Lower leg skin (tissue), 4 donors: ENCODE results near the gene PMPCA. TPM values are rescaled to one million over a fixed set of nuclear protein-coding genes. Genes with fewer than 3 reads are reported as not detected.

Experiments
- DNase-seq, 2 donors: peaks; one replicate each; pipeline ENCODE4 v3.0.0-alpha.2; 2019; ENCODE audit warnings: low spot score in 2 of 2
- H3K4me3 ChIP-seq: fragments of 200-600 bp; sonication (generic); 2 replicates; pipeline ENCODE4 v1.5.1; 2017; ENCODE audit warnings: mild to moderate bottlenecking, low read depth; ENCODE audit not compliant: poor library complexity, severe bottlenecking
- POLR2A ChIP-seq, 2 donors: fragments of 450-650 bp; IDR thresholded peaks; one replicate each; pipeline ENCODE4 v1.6.1; 2016 to 2017; ENCODE audit warnings: antibody characterized with exemption in 2 of 2, mild to moderate bottlenecking in 1 of 2, moderate library complexity in 1 of 2
- WGBS, 2 donors: methylation state at CpG; one replicate each; pipeline ENCODE4 v1.1.5; 2018; 5-methylcytosine and 5-hydroxymethylcytosine counted together
- intact Hi-C: fragments of 100-400 bp; cut with DNase I; formaldehyde crosslinking; loops from one replicate; pipeline ENCODE4 v1.15.0; 2023; ENCODE audit warnings: low total_unique reads
- total RNA-seq, 4 donors: library from RNA; depleted of rRNA; stranded (reverse); fragments of >200 nt; gene quantifications; one replicate each; pipeline ENCODE4 v1.1.0, GENCODE V29; 2016
- TF ChIP-seq, protein P1 (sequence below), 3 donors: fragments of 450-650 bp; IDR thresholded peaks; one replicate each; pipeline ENCODE4 v1.5.1; 2016; ENCODE audit warnings: antibody characterized with exemption in 3 of 3, mild to moderate bottlenecking in 3 of 3, moderate library complexity in 2 of 3

The PMPCA gene
- total RNA-seq, 4 donors from 2014 or later, result 35.9 to 59.6 (median 38.1) TPM

DNA sequence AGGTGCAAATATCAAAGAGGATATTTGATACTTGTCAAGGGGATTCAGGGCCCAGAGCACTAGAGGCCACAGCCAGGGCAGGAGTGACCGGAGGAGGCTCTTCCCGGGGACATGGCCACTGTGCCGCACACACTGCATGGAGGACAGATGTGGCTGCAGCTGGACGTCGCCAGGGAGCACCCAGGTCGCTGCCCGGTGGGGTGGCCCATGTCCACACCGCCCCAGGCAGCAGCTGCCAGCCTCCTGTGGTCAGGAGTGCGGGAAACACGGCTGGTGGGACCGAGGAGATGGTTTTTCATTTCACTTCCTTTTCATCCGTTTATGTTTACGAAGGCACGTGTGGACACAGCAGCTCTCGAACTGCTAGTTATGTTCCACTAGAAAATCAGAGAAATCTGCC is 57.3 kb downstream of the PMPCA start:
- no peak for DNase-seq
- H3K4me3 ChIP-seq, result no peak overlapping the region
- WGBS, 2 donors, result 88 to 92% methylated on average over 15 of the region's 15 CpGs
- intact Hi-C loops, result no loop called here
- TF ChIP-seq, protein P1, sequence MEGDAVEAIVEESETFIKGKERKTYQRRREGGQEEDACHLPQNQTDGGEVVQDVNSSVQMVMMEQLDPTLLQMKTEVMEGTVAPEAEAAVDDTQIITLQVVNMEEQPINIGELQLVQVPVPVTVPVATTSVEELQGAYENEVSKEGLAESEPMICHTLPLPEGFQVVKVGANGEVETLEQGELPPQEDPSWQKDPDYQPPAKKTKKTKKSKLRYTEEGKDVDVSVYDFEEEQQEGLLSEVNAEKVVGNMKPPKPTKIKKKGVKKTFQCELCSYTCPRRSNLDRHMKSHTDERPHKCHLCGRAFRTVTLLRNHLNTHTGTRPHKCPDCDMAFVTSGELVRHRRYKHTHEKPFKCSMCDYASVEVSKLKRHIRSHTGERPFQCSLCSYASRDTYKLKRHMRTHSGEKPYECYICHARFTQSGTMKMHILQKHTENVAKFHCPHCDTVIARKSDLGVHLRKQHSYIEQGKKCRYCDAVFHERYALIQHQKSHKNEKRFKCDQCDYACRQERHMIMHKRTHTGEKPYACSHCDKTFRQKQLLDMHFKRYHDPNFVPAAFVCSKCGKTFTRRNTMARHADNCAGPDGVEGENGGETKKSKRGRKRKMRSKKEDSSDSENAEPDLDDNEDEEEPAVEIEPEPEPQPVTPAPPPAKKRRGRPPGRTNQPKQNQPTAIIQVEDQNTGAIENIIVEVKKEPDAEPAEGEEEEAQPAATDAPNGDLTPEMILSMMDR (IDR thresholded peaks at IDR 0.05), result no peak
- no peak for TF ChIP-seq POLR2A (IDR thresholded peaks at IDR 0.05)

DNA sequence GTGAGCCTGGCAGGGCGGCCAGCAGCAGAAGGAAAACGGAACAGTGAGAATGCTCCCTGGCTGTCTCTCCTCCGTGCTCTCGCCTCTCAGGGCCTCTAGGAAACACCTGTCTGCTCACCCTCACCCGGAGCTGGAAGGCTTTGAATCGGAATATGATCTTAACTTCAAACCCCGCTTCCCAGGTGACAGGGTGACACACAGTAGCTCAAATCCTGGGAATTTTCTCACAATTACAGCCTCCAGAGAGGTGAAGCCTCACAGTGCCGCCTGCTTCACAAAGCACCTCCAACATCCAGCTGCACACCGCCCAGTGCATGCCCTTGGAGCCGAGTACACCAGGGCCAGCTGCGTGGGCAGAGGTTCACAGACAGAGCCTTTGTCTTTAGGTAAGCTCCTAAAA is 59.9 kb downstream of the PMPCA start:
- intact Hi-C loops, result no loop called here
- no peak for TF ChIP-seq POLR2A (IDR thresholded peaks at IDR 0.05)
- TF ChIP-seq, protein P1 (IDR thresholded peaks at IDR 0.05), result no peak
- DNase-seq, result no peak
- no peak overlapping the region for H3K4me3 ChIP-seq
- 92 to 94% methylated on average over 11 of the region's 11 CpGs for WGBS, 2 donors

DNA sequence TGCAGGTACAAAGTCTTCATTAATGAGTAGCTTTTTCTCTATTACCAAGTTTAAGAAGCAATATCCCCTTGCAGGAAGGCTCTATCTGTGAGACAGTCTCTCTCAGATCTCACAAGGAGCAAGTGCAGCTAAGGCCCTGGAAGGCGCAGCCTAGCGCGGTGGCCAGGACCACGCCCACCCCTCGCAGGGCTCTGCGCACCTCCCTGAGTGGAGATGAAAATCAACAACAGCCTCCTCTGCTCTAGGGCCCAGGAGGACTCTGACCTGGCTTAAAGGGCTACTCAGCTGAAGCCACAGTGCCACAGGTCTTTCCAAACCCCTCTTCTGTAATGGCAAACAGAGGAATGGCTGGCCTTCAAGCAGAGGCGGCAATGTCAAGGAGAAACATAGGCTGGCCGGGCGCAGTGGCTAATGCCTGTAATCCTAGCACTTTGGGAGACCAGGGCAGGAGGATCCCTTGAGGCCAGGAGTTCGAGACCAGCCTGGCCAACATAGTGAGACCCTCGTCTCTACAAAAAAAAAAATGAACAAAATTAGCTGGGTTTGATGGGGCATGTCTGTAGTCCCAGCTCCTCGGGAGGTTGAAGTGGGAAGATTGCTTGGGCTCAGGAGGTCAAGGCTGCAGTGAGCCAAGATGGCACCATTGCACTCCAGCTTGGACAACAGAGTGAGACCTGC is 60.5 kb downstream of the PMPCA start:
- 88 to 90% methylated on average over 12 of the region's 12 CpGs for WGBS, 2 donors
- intact Hi-C loops, result no loop called here
- no peak for DNase-seq
- H3K4me3 ChIP-seq, result no peak overlapping the region
- TF ChIP-seq, protein P1 (IDR thresholded peaks at IDR 0.05), result no peak
- no peak for TF ChIP-seq POLR2A (IDR thresholded peaks at IDR 0.05)

DNA sequence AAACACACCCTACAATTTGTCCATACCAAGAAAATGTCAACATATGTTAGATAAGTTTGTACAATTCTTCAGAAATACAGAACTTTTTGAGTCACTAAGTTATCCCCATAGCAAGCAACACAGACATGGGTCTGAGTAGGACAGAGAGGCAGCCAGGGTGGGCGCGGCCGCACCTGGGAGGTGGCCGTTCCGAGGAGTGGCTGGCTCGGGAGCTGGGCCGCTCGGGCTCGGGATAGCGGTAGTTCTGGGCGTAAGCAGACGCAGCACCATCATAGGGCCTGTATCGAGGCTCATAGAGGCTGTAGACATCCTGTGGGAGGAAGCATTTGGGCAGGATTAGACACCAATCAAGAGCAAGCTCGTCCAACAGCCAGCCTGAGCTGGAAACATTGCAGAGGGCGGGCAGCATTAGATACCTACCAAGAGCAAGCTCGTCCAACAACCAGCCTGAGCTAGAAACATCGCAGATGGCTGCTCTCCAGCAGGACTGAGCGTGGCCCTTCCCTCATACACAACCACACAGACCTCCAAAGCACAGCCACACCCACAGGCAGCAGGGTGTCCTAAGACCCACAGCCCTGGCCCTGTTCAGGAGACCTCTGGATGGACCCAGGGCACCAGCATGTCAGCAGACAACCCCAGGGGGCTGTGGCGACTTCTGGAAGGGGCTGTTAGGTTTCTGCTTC is 61.5 kb downstream of the PMPCA start:
- no peak for DNase-seq
- intact Hi-C loops, result no loop called here
- WGBS, 2 donors, result 86 to 87% methylated on average over 18 to 19 of the region's 19 CpGs
- no peak for TF ChIP-seq POLR2A (IDR thresholded peaks at IDR 0.05)
- TF ChIP-seq, protein P1 (IDR thresholded peaks at IDR 0.05), result no peak
- no peak overlapping the region for H3K4me3 ChIP-seq

DNA sequence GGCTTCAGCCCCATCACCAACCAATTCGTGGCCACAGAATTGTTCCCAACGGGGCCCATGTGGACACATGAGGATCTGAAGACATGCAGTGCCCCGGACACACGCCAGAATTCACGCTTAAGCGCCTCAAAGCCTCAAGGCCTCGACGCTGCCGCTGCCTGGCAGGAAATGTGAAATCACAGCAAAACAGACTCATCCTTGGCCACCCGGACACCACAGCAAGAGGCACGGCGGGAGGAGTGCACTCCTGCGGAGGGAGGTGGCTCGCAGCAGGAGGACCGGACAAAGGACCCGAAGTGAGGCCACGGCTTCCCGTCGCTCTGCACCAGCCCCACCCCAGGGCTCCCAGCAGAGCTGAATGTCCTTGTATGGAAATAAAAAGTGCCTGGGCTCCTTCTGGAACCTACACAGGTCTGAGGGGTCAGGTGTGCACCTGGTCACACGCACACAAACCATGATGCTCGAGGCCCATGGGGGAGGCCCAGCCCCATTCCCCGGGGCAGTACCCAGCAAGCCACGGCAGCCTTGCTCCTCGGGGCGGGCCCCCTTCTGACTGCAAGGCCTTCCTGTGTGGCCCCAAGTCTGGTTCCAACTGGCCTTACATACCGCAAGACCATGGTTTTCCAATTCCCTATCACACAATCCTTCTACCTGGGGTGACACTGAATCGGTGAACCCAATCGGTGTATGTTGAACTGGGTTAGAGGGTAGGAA is 62.3 kb downstream of the PMPCA start:
- intact Hi-C loops, result no loop called here
- no peak overlapping the region for H3K4me3 ChIP-seq
- DNase-seq, result no peak
- no peak for TF ChIP-seq POLR2A (IDR thresholded peaks at IDR 0.05)
- TF ChIP-seq, protein P1 (IDR thresholded peaks at IDR 0.05), result no peak
- 90 to 91% methylated on average over 27 to 28 of the region's 28 CpGs for WGBS, 2 donors
